ENCODE results near the gene COPG1.
A peak's percentile ranks its signal among the peaks of the same experiment; 100 is the strongest.
"Not testable (repeated sequence)": the region's sequence is repeated elsewhere in the genome, so short reads cannot be mapped to it uniquely, and the experiment has no call there.

COPG1 gene

DNA sequence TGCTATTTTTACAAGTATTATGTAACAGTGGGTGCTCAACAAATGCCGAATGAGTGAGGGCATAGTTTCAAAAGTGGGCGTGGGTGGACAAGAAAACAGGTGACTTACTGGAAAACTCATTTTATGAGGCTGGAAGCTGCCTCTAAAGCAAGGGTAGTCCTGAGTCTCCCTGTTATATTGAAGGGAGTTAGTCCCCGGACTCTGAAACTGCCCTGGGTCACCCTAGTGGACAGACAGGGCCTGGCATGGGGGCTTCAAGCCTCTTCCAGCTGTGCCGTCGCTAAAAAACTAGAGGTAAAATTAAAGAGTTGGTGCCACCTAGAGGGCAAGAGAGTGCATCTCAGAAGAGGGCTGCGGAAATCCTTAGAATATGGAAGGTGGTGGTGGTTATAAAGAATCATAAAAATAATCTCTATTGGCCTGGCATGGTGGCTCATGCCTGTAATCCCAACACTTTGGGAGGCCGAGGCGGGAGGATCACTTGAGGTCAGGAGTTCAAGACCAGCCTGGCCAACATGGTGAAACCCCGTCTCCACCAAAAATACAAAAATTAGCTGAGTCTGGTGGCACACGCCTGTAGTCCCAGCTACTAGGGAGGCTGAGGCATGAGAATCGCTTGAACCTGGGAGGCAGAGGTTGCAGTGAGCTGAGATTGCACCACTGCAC is 3.6 kb upstream of the COPG1 start:
- H3K4me3 ChIP-seq (ENCODE audit: low read length), result peak overlapping the region; percentile 11
- H3K4me1 ChIP-seq (ENCODE audit: control insufficient read depth, insufficient read depth, low read length), result peaks cover 22% of the 10 kb centered on the region
- H3K9ac ChIP-seq (ENCODE audit: low read depth, low read length), result peak overlapping the region; percentile 48
- not testable (repeated sequence) for H3K9me3 ChIP-seq (replicated peaks; ENCODE audit: low read length); H3K36me3 ChIP-seq (ENCODE audit: insufficient read depth, low read length); H3K27me3 ChIP-seq (ENCODE audit: control insufficient read depth, insufficient read depth, low read length)
- H3K4me2 ChIP-seq (ENCODE audit: low read length), result peak overlapping the region; percentile 66

DNA sequence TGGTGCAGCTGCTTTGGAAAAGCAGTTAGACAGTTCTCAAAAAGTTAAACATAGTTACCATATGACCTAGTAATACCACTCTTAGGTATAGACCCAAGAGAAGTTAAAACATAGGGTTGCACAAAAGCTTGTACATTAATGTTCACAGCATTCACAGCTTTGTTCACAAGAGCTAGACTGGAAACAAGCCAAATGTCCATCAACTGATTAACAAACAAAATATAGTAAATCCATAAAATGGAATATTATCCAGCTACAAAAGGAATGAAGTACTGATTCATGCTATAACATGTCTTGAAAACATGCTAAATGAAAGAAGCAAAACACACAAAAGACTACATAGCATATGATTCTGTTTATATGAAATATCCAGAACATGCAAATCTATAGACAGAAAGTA is 2.8 kb upstream of the COPG1 start:
- Histone ChIP-seq H3K4me1 (ENCODE audit: control insufficient read depth, insufficient read depth, low read length) (peaks cover 21% of the 10 kb centered on the region), H3K9me3 (replicated peaks; ENCODE audit: low read length) (no peaks in the 10 kb centered on the region), H3K36me3 (ENCODE audit: insufficient read depth, low read length) (peaks cover 3% of the 10 kb centered on the region), H3K4me2 (ENCODE audit: low read length) (no peak overlapping the region), H3K9ac (ENCODE audit: low read depth, low read length) (no peak overlapping the region), H3K27me3 (ENCODE audit: control insufficient read depth, insufficient read depth, low read length) (no peaks in the 10 kb centered on the region), H3K4me3 (ENCODE audit: low read length) (no peak overlapping the region)

- Histone ChIP-seq H3K9me3 (replicated peaks; ENCODE audit: low read length) (no peaks in the 10 kb centered on the region), H3K4me2 (ENCODE audit: low read length) (peak overlapping the region; percentile 97), H3K4me3 (ENCODE audit: low read length) (peak overlapping the region; percentile 83), H3K4me1 (ENCODE audit: control insufficient read depth, insufficient read depth, low read length) (peaks cover 21% of the 10 kb centered on the region), H3K27me3 (ENCODE audit: control insufficient read depth, insufficient read depth, low read length) (no peaks in the 10 kb centered on the region), H3K9ac (ENCODE audit: low read depth, low read length) (peak overlapping the region; percentile 99), H3K36me3 (ENCODE audit: insufficient read depth, low read length) (peaks cover 17% of the 10 kb centered on the region)
Observed at GRCh38 chr3:129248286-129248979, 973 bp upstream of the COPG1 start.

GRCh38 chr3:129252748-129253147 is 3.3 kb downstream of the COPG1 start:
- Histone ChIP-seq H3K36me3 (ENCODE audit: insufficient read depth, low read length) (peaks cover 58% of the 10 kb centered on the region), H3K9ac (ENCODE audit: low read depth, low read length) (no peak overlapping the region)

GRCh38 chr3:129254536-129255230 is 5.3 kb downstream of the COPG1 start:
- no peak overlapping the region for H3K4me3 ChIP-seq (ENCODE audit: low read length)
- H3K9me3 ChIP-seq (replicated peaks; ENCODE audit: low read length), result no peaks in the 10 kb centered on the region
- no peak overlapping the region for H3K4me2 ChIP-seq (ENCODE audit: low read length)
- H3K4me1 ChIP-seq (ENCODE audit: control insufficient read depth, insufficient read depth, low read length), result peaks cover 5% of the 10 kb centered on the region
- H3K9ac ChIP-seq (ENCODE audit: low read depth, low read length), result no peak overlapping the region
- H3K36me3 ChIP-seq (ENCODE audit: insufficient read depth, low read length), result peaks cover 74% of the 10 kb centered on the region
- no peaks in the 10 kb centered on the region for H3K27me3 ChIP-seq (ENCODE audit: control insufficient read depth, insufficient read depth, low read length)

More at GRCh38 chr3:129252748-129253147, 3.3 kb downstream of the COPG1 start:
- Histone ChIP-seq H3K9me3 (replicated peaks; ENCODE audit: low read length) (no peaks in the 10 kb centered on the region), H3K27me3 (ENCODE audit: control insufficient read depth, insufficient read depth, low read length) (no peaks in the 10 kb centered on the region), H3K4me2 (ENCODE audit: low read length) (no peak overlapping the region), H3K4me3 (ENCODE audit: low read length) (no peak overlapping the region), H3K4me1 (ENCODE audit: control insufficient read depth, insufficient read depth, low read length) (peaks cover 14% of the 10 kb centered on the region)

DNA sequence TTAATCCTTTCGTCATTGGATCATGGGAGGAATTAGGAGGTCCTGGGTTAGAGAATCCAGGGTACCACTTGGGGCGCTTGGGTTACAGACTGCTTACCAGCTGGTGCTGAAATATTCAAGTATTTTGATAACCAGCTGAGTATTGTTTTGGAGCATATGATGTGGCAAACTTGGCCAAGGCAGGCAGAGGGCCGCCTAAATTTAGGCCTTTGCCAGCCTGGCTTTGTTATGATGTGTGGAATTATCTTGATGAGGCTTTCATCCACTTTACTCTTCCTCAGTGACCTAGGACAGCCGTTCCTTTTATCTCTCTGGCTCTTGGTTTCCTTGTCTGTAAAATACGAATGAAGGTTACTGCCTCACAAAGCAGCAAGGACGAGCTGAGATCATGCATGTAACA is 6.9 kb downstream of the COPG1 start:
- H3K4me3 ChIP-seq (ENCODE audit: low read length), result no peak overlapping the region
- no peak overlapping the region for H3K9ac ChIP-seq (ENCODE audit: low read depth, low read length)
- no peaks in the 10 kb centered on the region for H3K27me3 ChIP-seq (ENCODE audit: control insufficient read depth, insufficient read depth, low read length)
- H3K4me2 ChIP-seq (ENCODE audit: low read length), result no peak overlapping the region
- H3K36me3 ChIP-seq (ENCODE audit: insufficient read depth, low read length), result peaks cover 89% of the 10 kb centered on the region
- no peaks in the 10 kb centered on the region for H3K4me1 ChIP-seq (ENCODE audit: control insufficient read depth, insufficient read depth, low read length)
- H3K9me3 ChIP-seq (replicated peaks; ENCODE audit: low read length), result no peaks in the 10 kb centered on the region

- Histone ChIP-seq H3K4me3 (ENCODE audit: low read length) (no peak overlapping the region), H3K27me3 (ENCODE audit: control insufficient read depth, insufficient read depth, low read length) (no peaks in the 10 kb centered on the region), H3K4me1 (ENCODE audit: control insufficient read depth, insufficient read depth, low read length) (no peaks in the 10 kb centered on the region), H3K4me2 (ENCODE audit: low read length) (no peak overlapping the region), H3K9ac (ENCODE audit: low read depth, low read length) (no peak overlapping the region), H3K36me3 (ENCODE audit: insufficient read depth, low read length) (peaks cover 87% of the 10 kb centered on the region), H3K9me3 (replicated peaks; ENCODE audit: low read length) (no peaks in the 10 kb centered on the region)
Observed at GRCh38 chr3:129257609-129258008, 8.2 kb downstream of the COPG1 start.

- no peaks in the 10 kb centered on the region for H3K4me1 ChIP-seq (ENCODE audit: control insufficient read depth, insufficient read depth, low read length)
- no peak overlapping the region for H3K4me2 ChIP-seq (ENCODE audit: low read length)
- H3K9ac ChIP-seq (ENCODE audit: low read depth, low read length), result no peak overlapping the region
- H3K4me3 ChIP-seq (ENCODE audit: low read length), result no peak overlapping the region
- no peaks in the 10 kb centered on the region for H3K27me3 ChIP-seq (ENCODE audit: control insufficient read depth, insufficient read depth, low read length)
- H3K36me3 ChIP-seq (ENCODE audit: insufficient read depth, low read length), result peaks cover 85% of the 10 kb centered on the region
- no peaks in the 10 kb centered on the region for H3K9me3 ChIP-seq (replicated peaks; ENCODE audit: low read length)
Observed at GRCh38 chr3:129259612-129260477, 10.4 kb downstream of the COPG1 start.

- peaks cover 86% of the 10 kb centered on the region for H3K36me3 ChIP-seq (ENCODE audit: insufficient read depth, low read length)
- H3K4me1 ChIP-seq (ENCODE audit: control insufficient read depth, insufficient read depth, low read length), result peaks cover 6% of the 10 kb centered on the region
- H3K9me3 ChIP-seq (replicated peaks; ENCODE audit: low read length), result no peaks in the 10 kb centered on the region
- H3K9ac ChIP-seq (ENCODE audit: low read depth, low read length), result no peak overlapping the region
- H3K27me3 ChIP-seq (ENCODE audit: control insufficient read depth, insufficient read depth, low read length), result no peaks in the 10 kb centered on the region
- H3K4me3 ChIP-seq (ENCODE audit: low read length), result no peak overlapping the region
- no peak overlapping the region for H3K4me2 ChIP-seq (ENCODE audit: low read length)
Observed at GRCh38 chr3:129260606-129261005, 11.2 kb downstream of the COPG1 start.

DNA sequence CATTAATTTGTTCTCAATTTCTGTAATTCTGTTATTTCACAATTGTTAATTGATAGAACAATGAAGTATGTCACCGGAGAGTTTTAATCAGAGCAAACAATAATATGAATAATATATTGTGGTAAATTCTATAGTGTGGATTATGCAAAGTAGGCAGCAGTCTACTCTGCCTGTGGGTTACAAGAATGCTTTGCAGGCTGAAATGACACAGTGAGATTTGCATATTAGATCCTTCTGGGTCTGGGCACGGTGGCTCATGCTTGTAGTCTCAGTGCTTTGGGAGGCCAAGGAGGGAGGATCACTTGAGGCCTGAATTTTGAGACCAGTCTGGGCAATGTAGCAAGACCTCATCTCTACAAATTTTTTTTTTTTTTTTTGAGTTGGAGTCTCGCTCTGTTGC is 12.5 kb downstream of the COPG1 start:
- Histone ChIP-seq H3K4me2 (ENCODE audit: low read length) (no peak overlapping the region), H3K4me1 (ENCODE audit: control insufficient read depth, insufficient read depth, low read length) (peaks cover 7% of the 10 kb centered on the region), H3K4me3 (ENCODE audit: low read length) (no peak overlapping the region), H3K9me3 (replicated peaks; ENCODE audit: low read length) (no peaks in the 10 kb centered on the region), H3K36me3 (ENCODE audit: insufficient read depth, low read length) (peaks cover 86% of the 10 kb centered on the region), H3K9ac (ENCODE audit: low read depth, low read length) (no peak overlapping the region), H3K27me3 (ENCODE audit: control insufficient read depth, insufficient read depth, low read length) (no peaks in the 10 kb centered on the region)
